Medulla oblongata (tissue), 1 donor: Measurements from ENCODE around the gene ENTREP1.
A peak's percentile ranks its signal among the peaks of the same experiment; 100 is the strongest.
"Not testable (repeated sequence)": the region's sequence is repeated elsewhere in the genome, so short reads cannot be mapped to it uniquely, and the experiment has no call there.

Experiments used
- DNase-seq: peaks from one replicate; pipeline ENCODE4 v3.0.0-alpha.2; 2015; ENCODE audit errors: extremely low spot score

ENTREP1 gene

GRCh38 chr9:69324549-69325401 is at the start of gene ENTREP1:
Gene ENTREP1, plus strand, starts transcription at chr9:69325215. Its CDS starts 95 bp downstream, at chr9:69325310.
- DNase-seq = peak; percentile 32

DNA sequence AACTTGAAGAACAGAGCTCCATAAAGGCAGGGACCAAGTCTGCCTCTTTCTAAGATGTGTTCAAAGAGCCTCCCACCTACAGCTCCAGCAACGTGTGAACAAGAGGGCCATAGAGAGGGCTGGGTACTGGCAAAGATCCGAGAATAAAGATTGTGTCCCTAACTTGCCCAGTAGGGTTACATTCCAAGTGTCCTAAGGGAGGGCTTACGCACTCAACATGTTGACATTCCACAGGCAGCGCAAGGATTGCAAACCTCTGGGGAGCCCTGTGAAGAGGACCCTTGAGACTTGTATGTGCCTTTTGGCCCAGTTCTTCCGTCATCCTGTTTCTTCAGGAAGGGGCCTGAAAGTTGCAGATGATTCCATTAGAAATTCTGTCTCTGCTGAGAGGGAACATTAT is 48.2 kb upstream of the ENTREP1 start:
- no peak for DNase-seq

- no peak for DNase-seq
Measured at GRCh38 chr9:69279084-69279731, 45.8 kb upstream of the ENTREP1 start.

DNA sequence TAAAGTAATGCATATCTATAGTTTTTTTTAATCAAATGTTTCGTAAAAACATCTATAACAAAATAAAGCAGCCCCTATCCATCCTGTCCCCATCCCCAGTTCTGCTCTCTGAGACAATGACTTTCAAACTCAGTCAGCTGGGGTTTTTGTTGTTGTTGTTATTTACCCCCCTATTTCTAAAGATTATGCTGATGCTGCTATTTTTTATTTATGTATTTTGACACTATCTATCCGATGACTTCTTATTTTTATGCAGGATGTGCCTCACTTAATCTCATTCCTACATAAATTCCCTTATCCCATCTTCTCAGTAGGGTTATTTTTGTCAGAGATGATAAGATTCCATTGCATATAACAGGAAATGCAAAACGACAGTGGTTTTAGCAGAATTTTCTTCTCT is 45.3 kb upstream of the ENTREP1 start:
- no peak for DNase-seq

GRCh38 chr9:69283003-69283402 is 42.0 kb upstream of the ENTREP1 start:
- no peak for DNase-seq

DNA sequence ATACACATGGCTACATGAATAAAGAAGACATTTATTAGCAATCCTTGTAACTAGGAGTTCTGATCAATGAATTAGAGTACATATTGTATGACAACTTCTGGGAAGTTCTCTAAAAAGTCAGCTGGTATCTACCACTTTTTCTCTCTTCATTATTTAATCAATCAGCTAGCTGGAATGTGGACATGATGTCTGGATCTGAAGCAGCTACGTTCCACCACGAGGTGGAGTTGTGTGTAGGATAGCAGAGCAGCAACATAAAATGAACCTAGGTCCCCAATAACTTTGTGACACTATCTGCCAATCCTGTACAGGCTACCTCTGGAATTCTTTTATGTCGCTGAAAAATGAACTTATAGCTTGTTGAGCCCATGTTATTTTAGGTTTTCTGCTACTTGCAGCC is 32.9 kb upstream of the ENTREP1 start:
- no peak for DNase-seq

DNA sequence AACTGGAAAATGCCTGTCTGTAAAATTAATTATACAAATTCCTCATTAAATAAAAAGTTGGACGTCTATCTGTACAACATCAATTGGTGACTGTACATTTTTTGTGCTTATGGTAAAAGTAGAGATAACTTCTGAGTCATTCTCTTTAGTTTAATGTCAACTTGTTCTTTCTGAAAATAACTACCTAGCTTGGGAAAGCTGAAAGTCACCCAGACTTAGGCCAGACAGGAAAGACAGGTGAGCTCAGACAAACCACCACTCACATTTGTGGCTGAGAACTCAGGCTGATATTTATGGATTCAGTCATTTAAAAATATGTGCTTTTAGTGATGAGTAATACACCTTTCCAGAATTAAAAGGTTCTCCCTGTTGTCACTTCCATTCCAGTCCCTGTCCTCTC is 31.9 kb upstream of the ENTREP1 start:
- DNase-seq = no peak

- no peak for DNase-seq
Measured at GRCh38 chr9:69295872-69296552, 29.0 kb upstream of the ENTREP1 start.

- DNase-seq = no peak
Measured at GRCh38 chr9:69297300-69297980, 27.6 kb upstream of the ENTREP1 start.

DNA sequence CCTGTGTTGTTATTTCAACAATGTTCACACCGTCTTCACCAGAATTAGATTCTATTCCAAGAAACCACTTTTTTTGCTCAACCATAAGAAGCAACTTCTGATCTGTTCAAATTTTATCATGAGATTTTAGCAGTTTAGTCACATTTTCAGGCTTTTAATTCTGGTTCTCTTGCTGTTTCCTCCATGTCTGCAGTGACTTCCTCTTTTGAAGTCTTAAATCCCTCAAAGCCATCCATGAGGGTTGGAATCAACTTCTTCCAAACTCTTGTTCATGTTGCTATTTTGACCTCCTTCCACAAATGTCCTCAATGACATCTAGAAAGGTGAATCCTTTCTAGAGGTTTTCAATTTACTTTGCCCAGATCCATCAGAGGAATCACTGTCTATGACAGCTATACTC is 25.7 kb upstream of the ENTREP1 start:
- no peak for DNase-seq

- DNase-seq = no peak
Measured at GRCh38 chr9:69299826-69300225, 25.2 kb upstream of the ENTREP1 start.

DNA sequence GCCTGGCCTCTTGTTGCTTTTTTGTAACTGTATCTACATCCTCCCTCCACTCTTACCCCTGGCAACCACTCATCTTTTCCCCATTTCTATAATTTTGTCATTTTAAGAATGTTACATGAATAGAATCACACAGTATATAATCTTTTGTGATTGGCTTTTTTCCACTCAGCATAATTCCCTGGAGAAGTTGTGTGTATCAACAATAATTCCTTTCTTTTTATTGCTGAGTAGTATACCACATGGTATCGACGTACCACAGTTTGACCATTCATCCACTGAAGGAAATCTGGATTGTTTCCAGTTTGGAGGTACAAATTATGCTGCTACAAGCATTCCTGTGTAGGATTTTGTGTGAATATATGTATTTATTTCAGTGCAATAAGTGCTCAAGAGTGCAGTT is 21.7 kb upstream of the ENTREP1 start:
- no peak for DNase-seq

DNA sequence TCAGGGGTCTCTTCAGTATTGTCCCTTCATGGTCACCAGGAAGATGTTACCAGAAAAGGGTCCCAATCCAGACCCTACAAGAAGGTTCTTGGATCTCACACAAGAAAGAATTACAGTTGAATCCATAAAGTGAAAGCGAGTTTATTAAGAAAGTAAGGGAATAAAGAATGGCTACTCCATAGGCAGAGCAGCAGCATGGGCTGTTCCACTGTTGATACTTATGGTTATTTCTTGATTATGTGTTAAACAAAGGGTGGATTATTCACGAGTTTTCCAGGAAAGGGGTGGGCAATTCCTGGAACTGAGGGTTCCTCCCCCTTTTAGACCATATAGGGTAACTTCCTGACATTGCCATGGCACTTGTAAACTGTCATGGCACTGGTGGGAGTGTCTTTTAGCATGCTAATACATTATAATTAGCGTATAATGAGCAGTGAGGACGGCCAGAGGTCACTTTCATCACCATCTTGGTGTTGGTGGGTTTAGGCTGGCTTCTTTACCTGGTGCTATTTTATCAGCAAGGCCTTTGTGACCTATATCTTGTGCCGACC is 18.0 kb upstream of the ENTREP1 start:
- not testable (repeated sequence) for DNase-seq

DNA sequence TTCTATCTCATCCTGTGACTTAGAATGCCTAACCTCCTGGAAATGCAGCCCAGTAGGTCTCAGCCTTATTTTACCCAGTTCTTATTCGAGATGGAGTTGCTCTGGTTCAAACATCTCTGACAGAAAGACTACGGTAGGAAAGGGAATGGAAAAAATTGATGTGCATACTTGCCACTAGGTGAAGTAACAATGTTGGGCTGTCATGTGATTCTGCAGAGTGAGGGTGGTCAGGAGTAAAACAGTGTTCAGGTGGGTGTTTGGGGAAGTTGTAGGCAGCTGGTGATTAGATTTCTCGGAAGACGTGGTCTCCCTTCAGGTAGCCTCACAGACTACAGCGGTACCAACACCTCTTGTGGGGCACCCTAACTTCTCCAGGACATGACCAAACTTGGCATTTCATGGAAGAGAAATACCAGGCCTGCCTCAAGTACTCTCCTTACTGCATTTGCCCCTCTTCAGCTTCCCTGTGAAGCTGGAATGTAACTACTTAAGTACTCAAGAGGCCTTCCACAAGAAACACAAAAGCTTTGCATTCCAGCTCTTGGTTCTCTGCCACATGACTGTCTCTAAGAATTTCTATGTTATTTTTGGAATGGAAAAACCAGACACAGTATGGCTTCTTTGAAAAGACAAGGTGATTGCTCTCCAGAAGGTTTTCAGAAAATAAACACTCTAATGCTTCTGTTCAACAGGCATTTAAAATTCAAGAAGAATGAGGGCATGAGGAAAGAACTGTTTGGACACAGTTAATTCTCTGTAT is 17.4 kb upstream of the ENTREP1 start:
- DNase-seq = no peak

DNA sequence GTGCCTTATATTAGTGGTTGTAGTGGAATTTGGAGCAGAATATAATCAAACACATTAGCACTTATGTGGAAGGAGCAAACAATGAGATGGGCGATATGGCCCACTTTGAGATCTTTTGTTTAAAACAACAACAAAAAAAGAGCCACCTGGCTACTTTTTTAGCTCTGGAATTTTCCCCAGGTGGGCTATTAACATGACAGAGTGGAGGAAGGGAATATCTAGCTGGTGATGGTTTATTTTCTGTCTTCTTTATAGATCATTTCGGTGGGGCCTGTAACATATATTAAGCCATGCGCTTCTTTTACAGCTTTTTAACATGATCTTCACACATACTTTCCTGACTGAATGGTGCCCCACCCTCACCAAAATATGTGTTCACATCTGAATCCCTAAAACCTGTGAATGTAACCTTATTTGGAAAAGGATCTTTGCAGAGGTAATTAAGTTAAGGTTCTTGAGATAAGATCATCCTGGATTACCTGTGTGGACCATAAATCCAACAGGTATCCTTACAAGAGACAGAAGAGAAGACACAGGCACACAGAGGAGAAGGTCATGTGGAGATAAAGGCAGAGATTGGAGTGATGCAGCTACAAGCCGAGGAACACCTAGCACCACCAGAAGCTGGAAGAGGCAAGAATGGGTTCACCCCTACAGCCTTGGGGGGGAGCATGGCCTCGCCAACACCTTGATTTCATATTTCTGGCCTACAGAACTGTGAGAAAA is 16.6 kb upstream of the ENTREP1 start:
- DNase-seq = no peak

DNA sequence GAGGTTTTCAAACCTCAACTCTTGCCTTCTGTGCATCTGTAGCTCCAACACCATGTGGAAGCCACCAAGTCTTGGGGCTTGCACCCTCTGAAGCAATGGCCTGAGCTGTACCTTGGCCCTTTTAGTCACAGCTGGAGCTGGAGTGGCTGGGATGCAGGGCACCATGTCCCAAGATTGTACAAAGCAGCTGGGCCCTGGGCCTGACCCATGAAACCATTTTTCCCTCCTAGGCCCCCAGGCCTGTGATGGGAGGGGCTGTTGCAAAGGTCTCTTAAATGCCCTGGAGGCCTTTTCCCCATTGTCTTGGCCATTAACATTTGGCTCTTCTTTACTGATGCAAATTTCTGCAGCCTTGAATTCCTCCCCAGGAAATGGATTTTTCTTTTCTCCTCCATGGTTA is 11.8 kb upstream of the ENTREP1 start:
- DNase-seq = no peak

DNA sequence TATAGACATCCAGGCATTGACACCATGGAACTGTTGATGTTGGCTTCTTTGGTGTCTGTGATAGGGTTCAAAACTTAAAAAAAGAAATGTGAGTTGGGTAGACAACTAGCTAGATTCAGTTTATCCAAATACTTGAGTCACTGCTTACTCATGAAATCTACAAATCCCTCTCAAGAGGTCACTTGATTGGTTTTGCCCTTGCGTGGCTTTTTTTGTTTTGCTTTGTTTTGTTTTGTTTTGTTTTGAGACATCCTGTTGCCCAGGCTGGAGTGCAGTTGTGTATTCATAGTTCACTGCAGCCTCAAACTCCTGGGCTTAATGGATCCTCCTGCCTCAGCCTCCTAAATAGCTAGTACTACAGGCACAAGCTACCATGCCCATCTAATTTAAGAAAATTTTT is 10.5 kb upstream of the ENTREP1 start:
- no peak for DNase-seq

DNA sequence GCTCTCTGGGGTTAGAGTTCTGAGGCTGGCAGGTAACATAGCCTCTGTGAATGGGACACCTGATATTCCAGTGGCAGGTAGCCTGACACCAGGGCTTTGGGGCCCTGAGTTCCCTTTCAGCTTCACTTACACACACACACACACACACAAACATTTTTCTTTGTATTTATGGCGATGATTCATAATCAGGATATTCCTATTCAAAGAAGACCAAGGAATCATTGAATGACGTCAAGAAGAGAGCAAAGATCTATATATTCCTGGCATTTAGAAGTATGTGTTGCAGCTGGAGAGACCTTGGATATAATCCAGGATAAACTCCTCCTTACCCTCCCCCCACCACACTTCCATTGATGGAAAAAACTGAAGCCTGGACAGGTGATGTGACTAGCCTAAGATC is 7.9 kb upstream of the ENTREP1 start:
- DNase-seq = no peak

GRCh38 chr9:69317894-69318293 is 7.1 kb upstream of the ENTREP1 start:
- DNase-seq = no peak

DNA sequence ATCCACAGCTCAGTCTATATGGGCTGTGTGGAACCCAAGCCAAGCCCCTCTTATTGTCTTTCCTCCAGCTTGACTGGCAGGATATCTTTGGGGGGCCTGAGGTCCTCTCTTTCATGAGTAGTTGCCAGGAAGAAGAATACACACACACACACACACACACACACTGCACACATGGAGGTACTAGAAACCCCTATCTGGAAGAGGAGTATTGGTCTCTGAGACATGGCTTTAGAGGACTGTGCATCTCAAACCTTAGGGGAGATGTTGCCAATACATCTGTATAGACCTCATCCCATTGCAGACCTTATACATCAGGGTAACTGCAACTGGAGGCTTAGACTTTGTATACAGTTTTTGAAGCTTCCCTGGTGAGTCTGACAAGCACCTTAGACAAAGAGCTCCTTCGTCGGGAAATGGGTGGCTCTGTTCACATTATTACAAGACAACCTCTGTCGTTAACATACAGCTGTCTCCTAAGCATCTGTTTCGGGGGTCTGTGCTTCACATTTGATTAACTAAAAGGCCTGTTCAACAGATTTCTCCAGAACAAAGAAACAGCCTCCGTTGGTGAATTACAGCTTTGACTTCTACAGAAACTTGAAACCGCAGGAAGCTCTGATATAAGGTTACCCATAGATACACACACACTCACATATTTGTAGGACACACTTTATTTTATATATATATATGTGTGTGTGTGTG is 5.5 kb upstream of the ENTREP1 start:
- no peak for DNase-seq
